Panc1 (cell line): ENCODE measurements around the gene NRP2. TPM values are rescaled to one million over a fixed set of nuclear protein-coding genes. Genes with fewer than 3 reads are reported as not detected.

Experiments used
- ATAC-seq: fragments of 200-7000 bp; cut with Tn5 transposase; 2 replicates; pipeline ENCODE4 v1.9.1; 2020; ENCODE audit warnings: mild to moderate bottlenecking, moderate library complexity
- BruUV-seq: library from RNA; stranded (reverse); fragments of 400-500 nt; replicated peaks from 2 replicates; lab custom pipeline; 2021; lab: Mats Ljungman, UMichigan
- CTCF ChIA-PET: fragments of 300-600 bp; sonication (Branson Sonifier 250); formaldehyde crosslinking; loops from one replicate; lab custom pipeline; 2022; ENCODE audit warnings: antibody characterized with exemption; lab: Charles Lee
- POLR2A ChIA-PET: fragments of 300-600 bp; sonication (Branson Sonifier 250); formaldehyde crosslinking; loops from one replicate; lab custom pipeline; 2022; ENCODE audit warnings: antibody characterized with exemption; lab: Charles Lee
- DNase-seq: peaks from one replicate; pipeline ENCODE4 v3.0.0-alpha.2; 2010; ENCODE audit warnings: low read depth, low spot score
- H3K27ac ChIP-seq: 2 replicates; pipeline ENCODE4 v1.5.1; 2011; ENCODE audit warnings: mild to moderate bottlenecking, low read length, inconsistent platforms
- H3K27me3 ChIP-seq: fragments of 200-500 bp; sonication (Bioruptor generic); 2 replicates; pipeline ENCODE4 v1.6.0; 2014; ENCODE audit warnings: low read length, inconsistent platforms; ENCODE audit not compliant: control insufficient read depth, insufficient read depth
- H3K36me3 ChIP-seq: fragments of 200-500 bp; sonication (Bioruptor generic); 2 replicates; pipeline ENCODE4 v1.5.1; 2014; ENCODE audit warnings: inconsistent platforms, mild to moderate bottlenecking, low read length, moderate library complexity; ENCODE audit not compliant: control insufficient read depth, insufficient read depth
- H3K4me1 ChIP-seq: 2 replicates; pipeline ENCODE4 v1.5.1; 2011; ENCODE audit warnings: inconsistent platforms, mild to moderate bottlenecking, low read length, moderate library complexity; ENCODE audit not compliant: control insufficient read depth, insufficient read depth
- H3K4me3 ChIP-seq, 2 experiments: 2 replicates each; pipeline ENCODE4 v1.5.1; 2011 to 2012; ENCODE audit warnings: low read depth in 2 of 2, low read length in 2 of 2, mild to moderate bottlenecking in 2 of 2, inconsistent platforms in 1 of 2, moderate library complexity in 1 of 2
- H3K9me3 ChIP-seq: fragments of 200-500 bp; sonication (Bioruptor generic); 2 replicates; pipeline ENCODE4 v1.5.1; 2014; ENCODE audit warnings: low read depth, mild to moderate bottlenecking, inconsistent platforms, low read length, moderate library complexity; ENCODE audit not compliant: control insufficient read depth, insufficient read depth
- POLR2AphosphoS5 ChIP-seq: IDR thresholded peaks from 2 replicates; pipeline ENCODE4 v1.6.1; 2012; ENCODE audit warnings: mild to moderate bottlenecking, low read depth, low read length, moderate library complexity
- SIN3A ChIP-seq: IDR thresholded peaks from 2 replicates; pipeline ENCODE4 v1.6.1; 2012; ENCODE audit warnings: low read depth, mild to moderate bottlenecking, low read length, moderate library complexity, borderline replicate concordance; ENCODE audit not compliant: insufficient read depth
- TCF7L2 ChIP-seq: IDR thresholded peaks from 2 replicates; pipeline ENCODE4 v1.6.1; 2011; ENCODE audit warnings: mild to moderate bottlenecking, low read depth, low read length, inconsistent platforms
- in situ Hi-C: cut with HindIII; loops from 2 replicates; pipeline ENCODE4 v1.10.0; 2016; ENCODE audit warnings: low sequenced_read_pairs, low pct_unique_long_range_greater_than_20kb
- intact Hi-C: fragments of 100-400 bp; cut with micrococcal nuclease; formaldehyde crosslinking; loops from one replicate; pipeline ENCODE4 v1.10.0; 2022; ENCODE audit not compliant: unreplicated experiment
- total RNA-seq: library from RNA; stranded (reverse); gene quantifications from one replicate; pipeline ENCODE4 v1.2.1, GENCODE V29; 2021; ENCODE audit not compliant: unreplicated experiment
- TF ChIP-seq, protein P1 (sequence below), 2 experiments: IDR thresholded peaks; 2 replicates each; pipeline ENCODE4 v1.6.1; 2011 to 2012; ENCODE audit warnings: low read depth in 2 of 2, control low read depth in 1 of 2, low read length in 1 of 2, mild to moderate bottlenecking in 1 of 2, moderate library complexity in 1 of 2; ENCODE audit not compliant: insufficient read depth in 1 of 2
- TF ChIP-seq, protein P2 (sequence below): fragments of 450-650 bp; IDR thresholded peaks from 2 replicates; pipeline ENCODE4 v1.5.1; 2017; ENCODE audit warnings: mild to moderate bottlenecking

Gene NRP2
- total RNA-seq, 1 experiment from 2014 or later: 6.7 TPM

DNA sequence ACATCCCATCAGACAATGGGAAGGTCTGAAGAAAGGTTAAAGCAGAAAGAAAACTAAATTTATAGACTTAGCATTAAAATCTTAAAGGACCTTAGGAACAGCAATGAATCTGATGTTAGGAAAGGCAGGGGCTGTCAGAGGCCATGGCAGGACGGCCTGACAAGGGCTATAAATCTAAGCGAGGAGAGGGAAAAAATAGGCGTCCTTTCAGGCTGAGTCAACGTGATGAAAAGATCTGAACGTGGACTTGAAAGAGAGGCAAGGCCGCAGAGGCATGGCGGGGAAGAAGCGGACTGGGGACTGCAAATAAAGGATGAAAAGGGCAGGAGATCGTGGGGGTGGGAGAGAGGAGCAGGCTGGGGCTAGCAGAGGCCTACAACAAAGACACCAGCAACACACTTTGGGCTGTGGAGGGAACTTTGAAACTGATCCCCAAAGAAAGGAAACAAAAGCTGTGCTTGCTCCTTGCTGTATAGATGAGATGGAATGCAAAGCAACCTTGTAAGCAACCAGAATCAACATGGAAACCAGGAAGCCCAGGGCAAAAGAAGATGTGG is 145.6 kb downstream of the NRP2 start:
- intact Hi-C loops: no loop called here
- H3K4me3 ChIP-seq: no peak overlapping the region
- no peak for ATAC-seq
- no TSS peak for BruUV-seq
- no peak for DNase-seq
- H3K4me1 ChIP-seq: no peaks in the 10 kb centered on the region
- no peaks in the 10 kb centered on the region for H3K27me3 ChIP-seq
- H3K27ac ChIP-seq: no peak overlapping the region
- no peaks in the 10 kb centered on the region for H3K36me3 ChIP-seq
- H3K9me3 ChIP-seq: no peaks in the 10 kb centered on the region
- ChIA-PET POLR2A (no interaction called here), CTCF (no interaction called here)
- in situ Hi-C loops: no loop called here
- TF ChIP-seq POLR2AphosphoS5 (no peak), TCF7L2 (no peak), SIN3A (no peak)
- TF ChIP-seq, protein P1, sequence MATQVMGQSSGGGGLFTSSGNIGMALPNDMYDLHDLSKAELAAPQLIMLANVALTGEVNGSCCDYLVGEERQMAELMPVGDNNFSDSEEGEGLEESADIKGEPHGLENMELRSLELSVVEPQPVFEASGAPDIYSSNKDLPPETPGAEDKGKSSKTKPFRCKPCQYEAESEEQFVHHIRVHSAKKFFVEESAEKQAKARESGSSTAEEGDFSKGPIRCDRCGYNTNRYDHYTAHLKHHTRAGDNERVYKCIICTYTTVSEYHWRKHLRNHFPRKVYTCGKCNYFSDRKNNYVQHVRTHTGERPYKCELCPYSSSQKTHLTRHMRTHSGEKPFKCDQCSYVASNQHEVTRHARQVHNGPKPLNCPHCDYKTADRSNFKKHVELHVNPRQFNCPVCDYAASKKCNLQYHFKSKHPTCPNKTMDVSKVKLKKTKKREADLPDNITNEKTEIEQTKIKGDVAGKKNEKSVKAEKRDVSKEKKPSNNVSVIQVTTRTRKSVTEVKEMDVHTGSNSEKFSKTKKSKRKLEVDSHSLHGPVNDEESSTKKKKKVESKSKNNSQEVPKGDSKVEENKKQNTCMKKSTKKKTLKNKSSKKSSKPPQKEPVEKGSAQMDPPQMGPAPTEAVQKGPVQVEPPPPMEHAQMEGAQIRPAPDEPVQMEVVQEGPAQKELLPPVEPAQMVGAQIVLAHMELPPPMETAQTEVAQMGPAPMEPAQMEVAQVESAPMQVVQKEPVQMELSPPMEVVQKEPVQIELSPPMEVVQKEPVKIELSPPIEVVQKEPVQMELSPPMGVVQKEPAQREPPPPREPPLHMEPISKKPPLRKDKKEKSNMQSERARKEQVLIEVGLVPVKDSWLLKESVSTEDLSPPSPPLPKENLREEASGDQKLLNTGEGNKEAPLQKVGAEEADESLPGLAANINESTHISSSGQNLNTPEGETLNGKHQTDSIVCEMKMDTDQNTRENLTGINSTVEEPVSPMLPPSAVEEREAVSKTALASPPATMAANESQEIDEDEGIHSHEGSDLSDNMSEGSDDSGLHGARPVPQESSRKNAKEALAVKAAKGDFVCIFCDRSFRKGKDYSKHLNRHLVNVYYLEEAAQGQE (IDR thresholded peaks at IDR 0.05; ENCODE audit: insufficient read depth in 1 of 2, low read depth in 2 of 2, low read length in 1 of 2): no peak
- TF ChIP-seq, protein P2, sequence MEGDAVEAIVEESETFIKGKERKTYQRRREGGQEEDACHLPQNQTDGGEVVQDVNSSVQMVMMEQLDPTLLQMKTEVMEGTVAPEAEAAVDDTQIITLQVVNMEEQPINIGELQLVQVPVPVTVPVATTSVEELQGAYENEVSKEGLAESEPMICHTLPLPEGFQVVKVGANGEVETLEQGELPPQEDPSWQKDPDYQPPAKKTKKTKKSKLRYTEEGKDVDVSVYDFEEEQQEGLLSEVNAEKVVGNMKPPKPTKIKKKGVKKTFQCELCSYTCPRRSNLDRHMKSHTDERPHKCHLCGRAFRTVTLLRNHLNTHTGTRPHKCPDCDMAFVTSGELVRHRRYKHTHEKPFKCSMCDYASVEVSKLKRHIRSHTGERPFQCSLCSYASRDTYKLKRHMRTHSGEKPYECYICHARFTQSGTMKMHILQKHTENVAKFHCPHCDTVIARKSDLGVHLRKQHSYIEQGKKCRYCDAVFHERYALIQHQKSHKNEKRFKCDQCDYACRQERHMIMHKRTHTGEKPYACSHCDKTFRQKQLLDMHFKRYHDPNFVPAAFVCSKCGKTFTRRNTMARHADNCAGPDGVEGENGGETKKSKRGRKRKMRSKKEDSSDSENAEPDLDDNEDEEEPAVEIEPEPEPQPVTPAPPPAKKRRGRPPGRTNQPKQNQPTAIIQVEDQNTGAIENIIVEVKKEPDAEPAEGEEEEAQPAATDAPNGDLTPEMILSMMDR: no peak

- DNase-seq (no peak), ATAC-seq (no peak)
- POLR2A ChIA-PET: interaction anchor here (0.7 kb wide), 1 partner anchor 322 kb away, joined by 3 read pairs; no protein-coding TSS in a partner anchor
- intact Hi-C loops (no loop called here), in situ Hi-C loops (no loop called here)
- no peaks in the 10 kb centered on the region for H3K9me3 ChIP-seq
- CTCF ChIA-PET: no interaction called here
- no peaks in the 10 kb centered on the region for H3K36me3 ChIP-seq
- no peak for TF ChIP-seq POLR2AphosphoS5
- TF ChIP-seq, protein P1 (IDR thresholded peaks at IDR 0.05; ENCODE audit: insufficient read depth in 1 of 2, low read depth in 2 of 2, low read length in 1 of 2): no peak
- TF ChIP-seq, protein P2: no peak
- no peak for TF ChIP-seq TCF7L2
- TF ChIP-seq SIN3A: no peak
- H3K4me1 ChIP-seq: no peaks in the 10 kb centered on the region
- H3K27ac ChIP-seq: no peak overlapping the region
- no peak overlapping the region for H3K4me3 ChIP-seq
- H3K27me3 ChIP-seq: no peaks in the 10 kb centered on the region; the same call in 1 of the 2 replicates
- no TSS peak for BruUV-seq
These were observed 151.6 kb downstream of the NRP2 start for GRCh38 chr2:205833864-205834263.
